ENCODE data around the gene PER2.

DNA sequence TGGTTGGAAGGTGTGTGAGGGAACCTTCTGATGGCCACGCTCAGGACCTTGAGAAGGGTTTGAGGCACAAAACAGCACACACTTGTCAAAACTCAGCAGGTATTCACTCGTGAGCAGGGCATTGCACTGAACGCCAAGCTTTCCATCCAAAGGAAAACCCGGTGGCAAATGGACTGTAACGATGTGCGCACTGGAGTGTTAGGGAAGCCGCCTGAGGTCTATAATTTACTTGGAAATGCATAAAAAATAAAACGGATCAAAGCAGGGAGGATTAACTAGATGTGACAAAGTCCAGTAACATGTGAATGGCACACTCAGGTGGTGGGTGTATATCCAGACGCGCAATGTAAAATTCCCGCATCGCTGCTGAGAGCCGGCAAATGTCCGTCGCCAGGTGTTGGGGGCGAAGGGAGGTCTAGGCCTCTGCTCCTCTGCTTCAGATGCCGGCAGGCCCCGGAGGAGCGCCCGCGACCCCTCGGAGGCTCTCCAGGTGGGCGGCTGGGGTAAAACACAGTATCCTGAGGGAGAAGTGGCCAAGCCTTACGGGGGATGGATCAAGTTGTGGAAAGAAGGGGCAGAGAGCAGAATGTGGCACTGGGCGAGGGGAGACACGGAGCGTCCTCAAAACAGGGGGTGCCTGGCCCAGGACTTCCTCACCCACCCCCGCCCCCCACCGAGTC lies 63.9 kb downstream of the PER2 start:
- TF ChIP-seq, protein P1, sequence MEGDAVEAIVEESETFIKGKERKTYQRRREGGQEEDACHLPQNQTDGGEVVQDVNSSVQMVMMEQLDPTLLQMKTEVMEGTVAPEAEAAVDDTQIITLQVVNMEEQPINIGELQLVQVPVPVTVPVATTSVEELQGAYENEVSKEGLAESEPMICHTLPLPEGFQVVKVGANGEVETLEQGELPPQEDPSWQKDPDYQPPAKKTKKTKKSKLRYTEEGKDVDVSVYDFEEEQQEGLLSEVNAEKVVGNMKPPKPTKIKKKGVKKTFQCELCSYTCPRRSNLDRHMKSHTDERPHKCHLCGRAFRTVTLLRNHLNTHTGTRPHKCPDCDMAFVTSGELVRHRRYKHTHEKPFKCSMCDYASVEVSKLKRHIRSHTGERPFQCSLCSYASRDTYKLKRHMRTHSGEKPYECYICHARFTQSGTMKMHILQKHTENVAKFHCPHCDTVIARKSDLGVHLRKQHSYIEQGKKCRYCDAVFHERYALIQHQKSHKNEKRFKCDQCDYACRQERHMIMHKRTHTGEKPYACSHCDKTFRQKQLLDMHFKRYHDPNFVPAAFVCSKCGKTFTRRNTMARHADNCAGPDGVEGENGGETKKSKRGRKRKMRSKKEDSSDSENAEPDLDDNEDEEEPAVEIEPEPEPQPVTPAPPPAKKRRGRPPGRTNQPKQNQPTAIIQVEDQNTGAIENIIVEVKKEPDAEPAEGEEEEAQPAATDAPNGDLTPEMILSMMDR (IDR thresholded peaks at IDR 0.05 in 8 of 11, conservative IDR thresholded peaks at IDR 0.05 in 3 of 11), result no peak
- TF ChIP-seq POLR2A (IDR thresholded peaks at IDR 0.05), result no peak
